ENCODE results near the gene CALN1.

- TF ChIP-seq POLR2AphosphoS5 (IDR thresholded peaks at IDR 0.05) (no peak), CTCF (IDR thresholded peaks at IDR 0.05) (no peak), POLR2A (IDR thresholded peaks at IDR 0.05; ENCODE audit: low read depth) (no peak)
Observed at GRCh38 chr7:72310301-72310700, 101.8 kb downstream of the CALN1 start.
